GM23248 (cell line): ENCODE data around the gene FAM162A. TPM values are rescaled to one million over a fixed set of nuclear protein-coding genes. Genes with fewer than 3 reads are reported as not detected.

ENCODE experiments used
- DNase-seq: peaks from one replicate; pipeline ENCODE4 v3.0.0-alpha.2; 2015
- H2AFZ ChIP-seq: fragments of 200-600 bp; sonication (generic); 2 replicates; pipeline ENCODE4 v1.6.1; 2016; ENCODE audit warnings: antibody characterized with exemption
- H3F3A ChIP-seq: fragments of 200-600 bp; sonication (generic); 2 replicates; pipeline ENCODE4 v1.6.1; 2016; ENCODE audit warnings: mild to moderate bottlenecking, antibody characterized with exemption, mixed run types; ENCODE audit not compliant: insufficient read depth
- H3K27ac ChIP-seq: fragments of 200-600 bp; sonication (generic); 2 replicates; pipeline ENCODE4 v1.5.1; 2016; ENCODE audit warnings: mild to moderate bottlenecking
- H3K27me3 ChIP-seq: fragments of 200-600 bp; sonication (generic); replicated peaks from 2 replicates; pipeline ENCODE4 v1.6.1; 2016; ENCODE audit warnings: mild to moderate bottlenecking; ENCODE audit not compliant: insufficient read depth
- H3K36me3 ChIP-seq: fragments of 200-600 bp; sonication (generic); 2 replicates; pipeline ENCODE4 v1.6.1; 2016; ENCODE audit warnings: low read depth, mild to moderate bottlenecking
- H3K4me1 ChIP-seq: fragments of 200-600 bp; sonication (generic); 2 replicates; pipeline ENCODE4 v1.6.1; 2016; ENCODE audit warnings: mild to moderate bottlenecking; ENCODE audit not compliant: insufficient read depth
- H3K4me2 ChIP-seq: fragments of 200-600 bp; sonication (generic); one replicate; pipeline ENCODE4 v1.6.1; 2016; ENCODE audit warnings: mild to moderate bottlenecking; ENCODE audit not compliant: unreplicated experiment
- H3K4me3 ChIP-seq: fragments of 200-600 bp; sonication (generic); 2 replicates; pipeline ENCODE4 v1.5.1; 2016; ENCODE audit warnings: mild to moderate bottlenecking
- H3K79me2 ChIP-seq: fragments of 200-600 bp; sonication (generic); 2 replicates; pipeline ENCODE4 v1.6.1; 2016; ENCODE audit warnings: mild to moderate bottlenecking; ENCODE audit not compliant: insufficient read depth
- H3K9ac ChIP-seq: fragments of 200-600 bp; sonication (generic); 2 replicates; pipeline ENCODE4 v1.6.1; 2016; ENCODE audit warnings: mild to moderate bottlenecking
- H3K9me2 ChIP-seq: fragments of 200-600 bp; sonication (generic); 2 replicates; pipeline ENCODE4 v1.6.1; 2016; ENCODE audit warnings: mixed run types, mild to moderate bottlenecking, moderate library complexity; ENCODE audit not compliant: insufficient read depth
- H3K9me3 ChIP-seq: fragments of 200-600 bp; sonication (generic); one replicate; pipeline ENCODE4 v1.6.1; 2017; ENCODE audit warnings: low read depth
- H4K20me1 ChIP-seq: fragments of 200-600 bp; sonication (generic); 2 replicates; pipeline ENCODE4 v1.6.0; 2016; ENCODE audit not compliant: insufficient read depth
- EZH2 ChIP-seq: fragments of 200-600 bp; sonication (generic); IDR thresholded peaks from 2 replicates; pipeline ENCODE4 v1.6.1; 2018; ENCODE audit warnings: antibody characterized with exemption, mild to moderate bottlenecking; ENCODE audit not compliant: insufficient read depth, poor library complexity, severe bottlenecking
- EZH2phosphoT487 ChIP-seq: fragments of 200-600 bp; sonication (generic); IDR thresholded peaks from 2 replicates; pipeline ENCODE4 v1.6.1; 2018; ENCODE audit warnings: antibody characterized with exemption, moderate library complexity, mild to moderate bottlenecking, low read depth; ENCODE audit not compliant: insufficient read depth
- WGBS, 2 experiments: methylation state at CpG; one replicate each; pipeline ENCODE4 v1.1.6; 2015 to 2017; ENCODE audit warnings: low lambda C conversion rate in 2 of 2, low coverage in 1 of 2; ENCODE audit errors: missing lambda C conversion rate in 2 of 2; 5-methylcytosine and 5-hydroxymethylcytosine counted together
- in situ Hi-C: fragments of 300-500 bp; cut with MboI; formaldehyde crosslinking; loops from 2 replicates; pipeline ENCODE4 v1.15.0; 2020
- polyA plus RNA-seq: library from polyadenylated mRNA; unstranded; fragments of >200 nt; fragmentation: Nextera tagmentation; extraction: Ambion mirVana; gene quantifications from 2 replicates; pipeline ENCODE4 v1.2.1, GENCODE V29; 2016
- small RNA-seq: library from RNA; depleted of rRNA; stranded (forward); fragments of <200 nt; gene quantifications from one replicate; pipeline ENCODE3, GENCODE V24; 2014; ENCODE audit warnings: low read depth, low replicate concordance
- total RNA-seq: library from RNA; depleted of rRNA; stranded (reverse); fragments of >200 nt; shearing (Covaris generic); gene quantifications from 2 replicates; pipeline ENCODE4 v1.2.3, GENCODE V29; 2014; rRNA removed

Gene FAM162A
- total and polyA plus RNA-seq, 2 experiments from 2014 or later: 8.0 to 101 TPM

- no peak overlapping the region for H3K27ac ChIP-seq
- no peak overlapping the region for H3K4me3 ChIP-seq
- peaks cover 9% of the 10 kb centered on the region for H3F3A ChIP-seq
- DNase-seq: no peak
- no peaks in the 10 kb centered on the region for H4K20me1 ChIP-seq
- TF ChIP-seq EZH2phosphoT487: no peak
- TF ChIP-seq EZH2: no peak
- no peak overlapping the region for H3K9ac ChIP-seq
- WGBS, 2 experiments: 97% methylated on average over 3 of the region's 3 CpGs
- no peak overlapping the region for H3K4me2 ChIP-seq
- H3K9me3 ChIP-seq: no peaks in the 10 kb centered on the region
- H3K9me2 ChIP-seq: no peaks in the 10 kb centered on the region
- no peak overlapping the region for H2AFZ ChIP-seq
- H3K79me2 ChIP-seq: peaks cover 81% of the 10 kb centered on the region
- H3K36me3 ChIP-seq: peaks cover 52% of the 10 kb centered on the region
- no peaks in the 10 kb centered on the region for H3K27me3 ChIP-seq
- in situ Hi-C loops: loop anchor here (25.0 kb wide), 1 partner anchor 225 kb away; the partner anchor contains the start of gene PARP14
- no peaks in the 10 kb centered on the region for H3K4me1 ChIP-seq
These were observed 77.8 kb downstream of the FAM162A start for GRCh38 chr3:122461806-122462205.

Small RNA genes within 50 kb of the gene (small RNA-seq; reads per million reads assigned to genes)
- not detected for gene AC083798.1

Other genes with a start within 250 kb of the FAM162A start
- not detected in 2 replicates for gene CASR, start 200.5 kb upstream of the FAM162A start, total RNA-seq
- gene CASR, start 200.5 kb upstream of the FAM162A start, polyA plus RNA-seq: not detected in 2 replicates
- gene CSTA, start 58.9 kb upstream of the FAM162A start, total RNA-seq: 1.8 and 2.0 TPM in 2 replicates
- gene CSTA, start 58.9 kb upstream of the FAM162A start, polyA plus RNA-seq: 5.3 and 5.8 TPM in 2 replicates
- gene MIX23, start 951 bp upstream of the FAM162A start, total RNA-seq: 12.3 and 33.1 TPM in 2 replicates
- 22.1 and 22.7 TPM in 2 replicates for gene MIX23, start 951 bp upstream of the FAM162A start, polyA plus RNA-seq
- gene WDR5B, start 31.9 kb downstream of the FAM162A start, total RNA-seq: 5.4 and 5.6 TPM in 2 replicates
- 3.7 TPM in 2 replicates for gene WDR5B, start 31.9 kb downstream of the FAM162A start, polyA plus RNA-seq
- gene KPNA1, start 130.8 kb downstream of the FAM162A start, total RNA-seq: 34.0 and 46.8 TPM in 2 replicates
- 62.6 and 65.2 TPM in 2 replicates for gene KPNA1, start 130.8 kb downstream of the FAM162A start, polyA plus RNA-seq
- gene PARP9, start 180.1 kb downstream of the FAM162A start, total RNA-seq: 15.2 and 16.4 TPM in 2 replicates
- gene PARP9, start 180.1 kb downstream of the FAM162A start, polyA plus RNA-seq: 13.7 and 14.2 TPM in 2 replicates
- 10.1 and 12.9 TPM in 2 replicates for gene DTX3L, start 180.2 kb downstream of the FAM162A start, total RNA-seq
- 7.7 and 9.4 TPM in 2 replicates for gene DTX3L, start 180.2 kb downstream of the FAM162A start, polyA plus RNA-seq
- gene PARP15, start 193.5 kb downstream of the FAM162A start, total RNA-seq: under 0.01 TPM in 1 of 2 replicates, not detected in the other
- gene PARP15, start 193.5 kb downstream of the FAM162A start, polyA plus RNA-seq: 0.29 TPM in 2 replicates